ENCODE data around the gene CCDC192. TPM values are rescaled to one million over a fixed set of nuclear protein-coding genes. Genes with fewer than 3 reads are reported as not detected.

CCDC192 gene
- total RNA-seq (2014; rRNA removed; shearing (Covaris generic)): 1.3 TPM in 1 of 2 replicates, not detected in the other
- polyA plus RNA-seq (2016; fragmentation: Nextera tagmentation; extraction: Ambion mirVana): 0.40 and 0.68 TPM in 2 replicates
- long read RNA-seq, partial matches to known transcripts: 0 of 2 reads
- long read RNA-seq, other reads (novel, unspliced or antisense): 2 of 2 reads

GRCh38 chr5:127702926-127703561 lies at the start of gene CCDC192:
Gene CCDC192, plus strand, starts transcription at chr5:127703391. Its CDS starts 55 bp downstream, at chr5:127703446.
- no peak within 1 kb of the TSS for H3K4me2 ChIP-seq

More at GRCh38 chr5:127702926-127703561, at the start of gene CCDC192:
- H3K9me3 Mint-ChIP-seq: no peaks in the 10 kb centered on the region
- DNase-seq (ENCODE audit: low spot score): peak; percentile 49
- Histone ChIP-seq H4K20me1 (replicated peaks; ENCODE audit: insufficient read depth) (no peaks in the 10 kb centered on the region), H3K4me1 (ENCODE audit: insufficient read depth) (peaks cover 11% of the 10 kb centered on the region; the same call in 1 of the 2 replicates), H3K27ac (ENCODE audit: low read depth) (no peak within 1 kb of the TSS), H3K9me2 (ENCODE audit: insufficient read depth) (0 out of 2 replicates have a peak, but pooled peaks cover 5% of the 10 kb centered on the region), H3K4me3 (no peak within 1 kb of the TSS), H2AFZ (peak within 1 kb of the TSS; percentile 30; the same call in 1 of the 2 replicates), H3F3A (replicated peaks; ENCODE audit: low read depth) (no peaks in the 10 kb centered on the region), H3K36me3 (ENCODE audit: insufficient read depth) (no peaks in the 10 kb centered on the region), H3K79me2 (replicated peaks; ENCODE audit: insufficient read depth) (no peaks in the 10 kb centered on the region), H3K27me3 (ENCODE audit: insufficient read depth) (no peaks in the 10 kb centered on the region)
- H3K36me3 Mint-ChIP-seq (ENCODE audit: low read depth): no peaks in the 10 kb centered on the region
- ATAC-seq: peak; percentile 44; the same call in 2 of the 3 replicates
- TF ChIP-seq REST (IDR thresholded peaks at IDR 0.05; ENCODE audit: unreplicated experiment) (no peak), CTCF (conservative IDR thresholded peaks at IDR 0.05; ENCODE audit: low read depth in 2 of 2) (no peak), EZH2phosphoT487 (IDR thresholded peaks at IDR 0.05; ENCODE audit: unreplicated experiment) (no peak), ZNF462 (CRISPR knock-in tag; IDR thresholded peaks at IDR 0.05) (no peak), ETS1 (IDR thresholded peaks at IDR 0.05) (no peak), JUNB (IDR thresholded peaks at IDR 0.05; ENCODE audit: unreplicated experiment) (no peak), STAT1 (IDR thresholded peaks at IDR 0.05; ENCODE audit: unreplicated experiment) (no peak), POLR2AphosphoS5 (IDR thresholded peaks at IDR 0.05; ENCODE audit: low read depth) (no peak), CREB1 (CRISPR knock-in tag; IDR thresholded peaks at IDR 0.05; ENCODE audit: low read depth) (no peak), NANOG (IDR thresholded peaks at IDR 0.05; ENCODE audit: borderline replicate concordance) (no peak), ZNF331 (CRISPR knock-in tag; IDR thresholded peaks at IDR 0.05; ENCODE audit: low read depth) (no peak), EZH2 (IDR thresholded peaks at IDR 0.05; ENCODE audit: low read depth, unreplicated experiment) (no peak), ZNF114 (CRISPR knock-in tag; IDR thresholded peaks at IDR 0.05) (no peak)
- H3K4me3 Mint-ChIP-seq: no peak within 1 kb of the TSS
- H3K27ac Mint-ChIP-seq: no peak within 1 kb of the TSS; the same call in 1 of the 2 replicates
- H3K27me3 Mint-ChIP-seq (ENCODE audit: insufficient read depth, low read depth, poor library complexity): no peaks in the 10 kb centered on the region
- H3K4me1 Mint-ChIP-seq: peaks cover 10% of the 10 kb centered on the region
